Endodermal cell (in vitro differentiated cells): ENCODE data around the gene DMRTC2. TPM values are rescaled to one million over a fixed set of nuclear protein-coding genes. Genes with fewer than 3 reads are reported as not detected.

ENCODE experiments used
- DNase-seq: peaks from one replicate; pipeline ENCODE4 v3.0.0-alpha.2; 2017
- H3K27ac ChIP-seq: 2 replicates; pipeline ENCODE4 v1.5.1; 2013; ENCODE audit warnings: mild to moderate bottlenecking, low read depth, low read length, moderate library complexity
- H3K27me3 ChIP-seq: 2 replicates; pipeline ENCODE4 v1.6.1; 2013; ENCODE audit warnings: mild to moderate bottlenecking, low read length, moderate library complexity; ENCODE audit not compliant: insufficient read depth, control insufficient read depth, poor library complexity, severe bottlenecking
- H3K36me3 ChIP-seq: 2 replicates; pipeline ENCODE4 v1.7.0; 2013; ENCODE audit warnings: mild to moderate bottlenecking, low read length, moderate library complexity; ENCODE audit not compliant: control insufficient read depth, insufficient read depth
- H3K4me1 ChIP-seq: one replicate; pipeline ENCODE4 v1.7.0; 2013; ENCODE audit warnings: low read length; ENCODE audit not compliant: control insufficient read depth, insufficient read depth
- H3K4me3 ChIP-seq: 2 replicates; pipeline ENCODE4 v1.5.1; 2013; ENCODE audit warnings: mild to moderate bottlenecking, low read length, moderate library complexity
- H3K9ac ChIP-seq: 2 replicates; pipeline ENCODE4 v1.6.1; 2013; ENCODE audit warnings: mild to moderate bottlenecking, low read length, moderate library complexity; ENCODE audit not compliant: poor library complexity, severe bottlenecking; ENCODE audit errors: extremely low read depth
- H3K9me3 ChIP-seq: 2 replicates; pipeline ENCODE4 v1.6.1; 2013; ENCODE audit warnings: mild to moderate bottlenecking, low read length, moderate library complexity; ENCODE audit not compliant: control insufficient read depth
- H3K27ac Mint-ChIP-seq: 2 replicates; pipeline ENCODE4 v1.8.0; 2020; ENCODE audit warnings: mixed read lengths
- H3K27me3 Mint-ChIP-seq: 2 replicates; pipeline ENCODE4 v1.8.0; 2021; ENCODE audit warnings: mild to moderate bottlenecking, mixed read lengths; ENCODE audit not compliant: insufficient read depth
- H3K36me3 Mint-ChIP-seq: 2 replicates; pipeline ENCODE4 v1.8.0; 2020; ENCODE audit warnings: low read depth, mixed read lengths
- H3K4me1 Mint-ChIP-seq: 2 replicates; pipeline ENCODE4 v1.8.0; 2020; ENCODE audit warnings: mixed read lengths
- H3K4me3 Mint-ChIP-seq: 2 replicates; pipeline ENCODE4 v1.8.0; 2020; ENCODE audit warnings: mild to moderate bottlenecking, moderate library complexity, mixed read lengths
- H3K9me3 Mint-ChIP-seq: 2 replicates; pipeline ENCODE4 v1.8.0; 2020; ENCODE audit warnings: mild to moderate bottlenecking, mixed read lengths
- CTCF ChIP-seq: fragments of 200-600 bp; sonication (generic); conservative IDR thresholded peaks from 2 replicates; pipeline ENCODE4 v1.5.0; 2021; ENCODE audit warnings: antibody characterized with exemption, mild to moderate bottlenecking
- WGBS, 2 experiments: methylation state at CpG; one replicate each; pipeline versions ENCODE4 v1.1.5 to v1.1.7; 2013; ENCODE audit warnings: missing lambda C conversion rate in 2 of 2, mixed read lengths in 1 of 2; ENCODE audit not compliant: insufficient coverage in 1 of 2, insufficient read length in 1 of 2; 5-methylcytosine and 5-hydroxymethylcytosine counted together
- total RNA-seq, 2 donors: library from RNA; stranded (reverse); fragmentation: NEBNext Ultra II Directional in 1 of 2; extraction: Animal tissue kit (Norgen Biotek cat#: 25700) in 1 of 2; gene quantifications; 2 replicates in 1 of 2; 3 replicates in 1 of 2; pipeline ENCODE4 v1.2.1, GENCODE V29; 2021

The DMRTC2 gene
- total RNA-seq, 2 donors from 2014 or later = not detected

GRCh38 chr19:41802770-41803169, 42.1 kb upstream of the DMRTC2 start:
- Histone ChIP-seq H3K27me3 (peaks cover 5% of the 10 kb centered on the region), H3K4me1 (no peaks in the 10 kb centered on the region), H3K9me3 (no peaks in the 10 kb centered on the region), H3K36me3 (no peaks in the 10 kb centered on the region), H3K4me3 (no peak overlapping the region), H3K9ac (no peak overlapping the region), H3K27ac (no peak overlapping the region)
- 84 to 100% methylated on average over 1 to 2 of the region's 2 CpGs for WGBS, 2 experiments
- Mint-ChIP-seq H3K36me3 (no peaks in the 10 kb centered on the region), H3K9me3 (peaks cover 37% of the 10 kb centered on the region), H3K4me3 (no peak overlapping the region), H3K4me1 (peaks cover 2% of the 10 kb centered on the region), H3K27me3 (peaks cover 2% of the 10 kb centered on the region), H3K27ac (no peak overlapping the region)
- peak; percentile 3 for DNase-seq
- no peak for TF ChIP-seq CTCF

GRCh38 chr19:41804336-41804735, 40.5 kb upstream of the DMRTC2 start:
- Histone ChIP-seq H3K27me3 (peaks cover 5% of the 10 kb centered on the region), H3K4me1 (no peaks in the 10 kb centered on the region), H3K36me3 (no peaks in the 10 kb centered on the region), H3K9me3 (no peaks in the 10 kb centered on the region), H3K9ac (no peak overlapping the region), H3K4me3 (no peak overlapping the region), H3K27ac (no peak overlapping the region)
- Mint-ChIP-seq H3K4me1 (peaks cover 2% of the 10 kb centered on the region), H3K27ac (no peak overlapping the region), H3K4me3 (no peak overlapping the region), H3K27me3 (peaks cover 4% of the 10 kb centered on the region), H3K36me3 (no peaks in the 10 kb centered on the region), H3K9me3 (peaks cover 45% of the 10 kb centered on the region)
- peak; percentile 2 for DNase-seq
- WGBS, 2 experiments = 96 to 100% methylated on average over 1 to 3 of the region's 3 CpGs
- TF ChIP-seq CTCF = no peak

- Histone ChIP-seq H3K27me3 (peaks cover 5% of the 10 kb centered on the region), H3K4me3 (no peak overlapping the region), H3K4me1 (no peaks in the 10 kb centered on the region), H3K9me3 (no peaks in the 10 kb centered on the region), H3K27ac (no peak overlapping the region), H3K36me3 (no peaks in the 10 kb centered on the region), H3K9ac (no peak overlapping the region)
- WGBS, 2 experiments = 78 to 87% methylated on average over 3 of the region's 3 CpGs
- Mint-ChIP-seq H3K4me3 (no peak overlapping the region), H3K27me3 (peaks cover 4% of the 10 kb centered on the region), H3K9me3 (peaks cover 37% of the 10 kb centered on the region), H3K4me1 (no peaks in the 10 kb centered on the region), H3K36me3 (no peaks in the 10 kb centered on the region), H3K27ac (no peak overlapping the region)
- TF ChIP-seq CTCF = no peak
- DNase-seq = peak; percentile 18
Measured at GRCh38 chr19:41807176-41807575, 37.7 kb upstream of the DMRTC2 start.
